ENCODE data around the gene DARS2. TPM values are rescaled to one million over a fixed set of nuclear protein-coding genes. Genes with fewer than 3 reads are reported as not detected.
"Not testable (repeated sequence)": the region's sequence is repeated elsewhere in the genome, so short reads cannot be mapped to it uniquely, and the experiment has no call there.

DARS2 gene
- total RNA-seq, 1 donor from 2014 or later: 41.9 TPM

GRCh38 chr1:173871500-173871899, 47.0 kb downstream of the DARS2 start:
- Mint-ChIP-seq H3K27ac (peak overlapping the region; percentile 66), H3K4me1 (ENCODE audit: low read depth) (peaks cover 43% of the 10 kb centered on the region), H3K36me3 (ENCODE audit: low read depth) (peaks cover 37% of the 10 kb centered on the region), H3K9me3 (no peaks in the 10 kb centered on the region), H3K4me3 (no peak overlapping the region), H3K27me3 (ENCODE audit: insufficient read depth) (no peaks in the 10 kb centered on the region)
- DNase-seq (ENCODE audit: low spot score): no peak
- intact Hi-C loops (cut with micrococcal nuclease): no loop called here

- intact Hi-C loops (cut with micrococcal nuclease): no loop called here
- peaks cover 7% of the 10 kb centered on the region for H3K4me1 Mint-ChIP-seq (ENCODE audit: low read depth)
- H3K9me3 Mint-ChIP-seq: no peaks in the 10 kb centered on the region
Measured at GRCh38 chr1:173876732-173877131, 52.3 kb downstream of the DARS2 start.

GRCh38 chr1:173878251-173878650, 53.8 kb downstream of the DARS2 start:
- intact Hi-C loops (cut with micrococcal nuclease): no loop called here
- Mint-ChIP-seq H3K9me3 (no peaks in the 10 kb centered on the region), H3K4me3 (no peak overlapping the region), H3K27ac (no peak overlapping the region), H3K27me3 (ENCODE audit: insufficient read depth) (no peaks in the 10 kb centered on the region), H3K36me3 (ENCODE audit: low read depth) (peaks cover 17% of the 10 kb centered on the region), H3K4me1 (ENCODE audit: low read depth) (peaks cover 3% of the 10 kb centered on the region)
- no peak for DNase-seq (ENCODE audit: low spot score)

More at GRCh38 chr1:173876732-173877131, 52.3 kb downstream of the DARS2 start:
- Mint-ChIP-seq H3K27ac (no peak overlapping the region), H3K27me3 (ENCODE audit: insufficient read depth) (no peaks in the 10 kb centered on the region), H3K4me3 (no peak overlapping the region), H3K36me3 (ENCODE audit: low read depth) (peaks cover 16% of the 10 kb centered on the region)
- no peak for DNase-seq (ENCODE audit: low spot score)

- H3K4me3 Mint-ChIP-seq; DNase-seq (ENCODE audit: low spot score); H3K27me3 Mint-ChIP-seq (ENCODE audit: insufficient read depth); intact Hi-C loops (cut with micrococcal nuclease); H3K27ac Mint-ChIP-seq; H3K9me3 Mint-ChIP-seq; H3K4me1 Mint-ChIP-seq (ENCODE audit: low read depth): not testable (repeated sequence)
- peaks cover 11% of the 10 kb centered on the region for H3K36me3 Mint-ChIP-seq (ENCODE audit: low read depth)
Measured at GRCh38 chr1:173881117-173881516, 56.6 kb downstream of the DARS2 start.

GRCh38 chr1:173884701-173885100, 60.2 kb downstream of the DARS2 start:
- Mint-ChIP-seq H3K4me3 (no peak overlapping the region), H3K27ac (no peak overlapping the region), H3K36me3 (ENCODE audit: low read depth) (peaks cover 24% of the 10 kb centered on the region), H3K4me1 (ENCODE audit: low read depth) (peaks cover 16% of the 10 kb centered on the region), H3K9me3 (no peaks in the 10 kb centered on the region), H3K27me3 (ENCODE audit: insufficient read depth) (no peaks in the 10 kb centered on the region)
- DNase-seq (ENCODE audit: low spot score): no peak
- intact Hi-C loops (cut with micrococcal nuclease): no loop called here

GRCh38 chr1:173886746-173887611, 62.5 kb downstream of the DARS2 start:
- DNase-seq (ENCODE audit: low spot score): no peak
- Mint-ChIP-seq H3K9me3 (no peaks in the 10 kb centered on the region), H3K4me1 (ENCODE audit: low read depth) (peaks cover 16% of the 10 kb centered on the region), H3K36me3 (ENCODE audit: low read depth) (peaks cover 25% of the 10 kb centered on the region), H3K27ac (no peak overlapping the region), H3K27me3 (ENCODE audit: insufficient read depth) (no peaks in the 10 kb centered on the region), H3K4me3 (no peak overlapping the region)
- intact Hi-C loops (cut with micrococcal nuclease): no loop called here

GRCh38 chr1:173887627-173888026, 63.2 kb downstream of the DARS2 start:
- H3K27ac Mint-ChIP-seq: no peak overlapping the region
- intact Hi-C loops (cut with micrococcal nuclease): no loop called here
- H3K27me3 Mint-ChIP-seq (ENCODE audit: insufficient read depth): no peaks in the 10 kb centered on the region
- H3K4me1 Mint-ChIP-seq (ENCODE audit: low read depth): peaks cover 16% of the 10 kb centered on the region
- H3K9me3 Mint-ChIP-seq: no peaks in the 10 kb centered on the region
- H3K4me3 Mint-ChIP-seq: no peak overlapping the region
- peaks cover 26% of the 10 kb centered on the region for H3K36me3 Mint-ChIP-seq (ENCODE audit: low read depth)
- no peak for DNase-seq (ENCODE audit: low spot score)

- Mint-ChIP-seq H3K4me1 (ENCODE audit: low read depth) (peaks cover 16% of the 10 kb centered on the region), H3K27ac (no peak overlapping the region), H3K36me3 (ENCODE audit: low read depth) (peaks cover 31% of the 10 kb centered on the region), H3K27me3 (ENCODE audit: insufficient read depth) (no peaks in the 10 kb centered on the region), H3K4me3 (no peak overlapping the region), H3K9me3 (no peaks in the 10 kb centered on the region)
- intact Hi-C loops (cut with micrococcal nuclease): no loop called here
- no peak for DNase-seq (ENCODE audit: low spot score)
Measured at GRCh38 chr1:173888749-173889148, 64.3 kb downstream of the DARS2 start.

GRCh38 chr1:173889885-173890284, 65.4 kb downstream of the DARS2 start:
- H3K27me3 Mint-ChIP-seq (ENCODE audit: insufficient read depth): no peaks in the 10 kb centered on the region
- H3K27ac Mint-ChIP-seq: no peak overlapping the region
- no peak for DNase-seq (ENCODE audit: low spot score)
- no peak overlapping the region for H3K4me3 Mint-ChIP-seq
- H3K36me3 Mint-ChIP-seq (ENCODE audit: low read depth): peaks cover 38% of the 10 kb centered on the region
- peaks cover 16% of the 10 kb centered on the region for H3K4me1 Mint-ChIP-seq (ENCODE audit: low read depth)
- intact Hi-C loops (cut with micrococcal nuclease): no loop called here
- no peaks in the 10 kb centered on the region for H3K9me3 Mint-ChIP-seq

GRCh38 chr1:173893611-173894010, 69.1 kb downstream of the DARS2 start:
- H3K27ac Mint-ChIP-seq: no peak overlapping the region
- H3K9me3 Mint-ChIP-seq: no peaks in the 10 kb centered on the region
- H3K4me1 Mint-ChIP-seq (ENCODE audit: low read depth): no peaks in the 10 kb centered on the region
- no peaks in the 10 kb centered on the region for H3K27me3 Mint-ChIP-seq (ENCODE audit: insufficient read depth)
- intact Hi-C loops (cut with micrococcal nuclease): no loop called here
- no peak overlapping the region for H3K4me3 Mint-ChIP-seq
- H3K36me3 Mint-ChIP-seq (ENCODE audit: low read depth): peaks cover 21% of the 10 kb centered on the region
- DNase-seq (ENCODE audit: low spot score): no peak

GRCh38 chr1:173894189-173894588, 69.7 kb downstream of the DARS2 start:
- Mint-ChIP-seq H3K9me3 (no peaks in the 10 kb centered on the region), H3K27me3 (ENCODE audit: insufficient read depth) (no peaks in the 10 kb centered on the region), H3K4me3 (no peak overlapping the region), H3K27ac (no peak overlapping the region), H3K36me3 (ENCODE audit: low read depth) (peaks cover 19% of the 10 kb centered on the region), H3K4me1 (ENCODE audit: low read depth) (no peaks in the 10 kb centered on the region)
- intact Hi-C loops (cut with micrococcal nuclease): no loop called here
- DNase-seq (ENCODE audit: low spot score): no peak

GRCh38 chr1:173900427-173900826, 76.0 kb downstream of the DARS2 start:
- H3K36me3 Mint-ChIP-seq (ENCODE audit: low read depth): no peaks in the 10 kb centered on the region
- H3K4me3 Mint-ChIP-seq: no peak overlapping the region
- H3K9me3 Mint-ChIP-seq: no peaks in the 10 kb centered on the region
- intact Hi-C loops (cut with micrococcal nuclease): no loop called here
- no peak overlapping the region for H3K27ac Mint-ChIP-seq
- H3K4me1 Mint-ChIP-seq (ENCODE audit: low read depth): peaks cover 16% of the 10 kb centered on the region
- H3K27me3 Mint-ChIP-seq (ENCODE audit: insufficient read depth): no peaks in the 10 kb centered on the region
- DNase-seq (ENCODE audit: low spot score): no peak

- Mint-ChIP-seq H3K4me1 (ENCODE audit: low read depth) (peaks cover 16% of the 10 kb centered on the region), H3K27me3 (ENCODE audit: insufficient read depth) (no peaks in the 10 kb centered on the region), H3K4me3 (no peak overlapping the region), H3K9me3 (no peaks in the 10 kb centered on the region), H3K27ac (no peak overlapping the region), H3K36me3 (ENCODE audit: low read depth) (no peaks in the 10 kb centered on the region)
- DNase-seq (ENCODE audit: low spot score): no peak
- intact Hi-C loops (cut with micrococcal nuclease): no loop called here
Measured at GRCh38 chr1:173900992-173901391, 76.5 kb downstream of the DARS2 start.

Measured in activated T-helper 1 cell treated with anti-CD3 and anti-CD28 coated beads, Interleukin-12 subunit alpha, Interleukin-12 subunit beta, Interleukin-2, Interleukin-4 antibody, amounts not matched to agents 30 ng/mL and 10 ng/mL and 1 ng/mL, durations not matched to agents 14 hours and 24 hours and 36 hours (primary cell).